GOT3 (cell line): Measurements from ENCODE around the gene KLC1.

Experiments used
- DNase-seq: peaks from one replicate; lab custom pipeline; 2025; ENCODE audit warnings: mixed read lengths; lab: John Stamatoyannopoulos, UW

The KLC1 gene

GRCh38 chr14:103721334-103722120, 92.5 kb downstream of the KLC1 start:
- DNase-seq: no peak

GRCh38 chr14:103723748-103724081, 94.7 kb downstream of the KLC1 start:
- DNase-seq: no peak

DNA sequence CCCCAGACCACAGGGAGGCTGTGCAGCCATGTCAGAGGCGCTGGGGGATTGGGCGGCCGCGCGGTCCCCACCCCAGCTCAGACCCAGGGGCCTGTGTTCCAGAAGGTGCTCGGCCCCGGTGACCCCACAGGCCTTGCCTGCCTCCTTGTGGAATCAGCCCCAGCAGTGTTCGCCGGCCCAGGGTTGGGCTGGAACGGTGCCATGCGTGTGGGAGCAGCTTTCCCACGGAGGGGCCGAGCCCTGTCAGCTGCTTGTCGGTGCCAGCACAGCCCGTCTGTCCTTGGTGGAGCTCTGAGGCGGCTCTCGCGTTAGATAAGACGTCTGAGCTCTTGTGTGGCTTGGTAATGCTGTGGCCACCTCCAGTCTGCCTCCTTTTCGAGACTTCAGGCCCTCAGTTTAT, 95.1 kb downstream of the KLC1 start:
- no peak for DNase-seq

DNA sequence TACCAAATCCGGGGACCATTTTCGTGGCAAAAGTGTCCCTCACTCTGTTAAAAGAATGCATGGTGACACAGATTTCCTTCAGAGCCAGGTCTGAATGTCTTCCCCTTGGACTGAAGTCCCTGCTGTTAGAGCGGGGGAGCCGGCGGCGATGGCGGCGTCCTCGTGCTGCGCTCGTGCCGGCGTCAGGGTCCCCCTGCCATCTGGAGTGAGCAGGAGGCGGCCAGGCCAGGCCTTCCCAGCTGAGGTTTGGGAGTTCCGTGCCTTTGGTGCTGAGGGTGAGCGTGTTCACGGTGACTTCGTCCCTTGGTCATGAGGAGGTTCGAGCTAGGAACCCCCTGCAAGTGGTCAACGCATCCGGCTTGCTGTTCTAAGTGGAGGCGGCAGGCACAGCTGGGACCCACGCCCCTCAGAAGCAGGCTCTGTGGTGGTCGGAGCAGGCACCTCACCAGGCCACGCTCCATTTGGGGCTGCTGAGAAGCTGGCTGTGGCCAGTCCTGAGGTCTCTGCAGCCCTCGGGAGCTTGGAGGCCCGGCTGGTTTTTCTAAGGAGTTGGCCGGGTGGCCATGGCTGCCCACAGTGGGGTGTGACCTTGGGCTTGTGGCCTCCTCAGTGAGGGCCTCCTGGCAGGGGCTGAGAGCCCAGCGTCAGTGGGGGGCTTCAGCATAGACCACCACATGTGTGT, 96.1 kb downstream of the KLC1 start:
- no peak for DNase-seq

GRCh38 chr14:103725739-103726395, 96.9 kb downstream of the KLC1 start:
- no peak for DNase-seq

DNA sequence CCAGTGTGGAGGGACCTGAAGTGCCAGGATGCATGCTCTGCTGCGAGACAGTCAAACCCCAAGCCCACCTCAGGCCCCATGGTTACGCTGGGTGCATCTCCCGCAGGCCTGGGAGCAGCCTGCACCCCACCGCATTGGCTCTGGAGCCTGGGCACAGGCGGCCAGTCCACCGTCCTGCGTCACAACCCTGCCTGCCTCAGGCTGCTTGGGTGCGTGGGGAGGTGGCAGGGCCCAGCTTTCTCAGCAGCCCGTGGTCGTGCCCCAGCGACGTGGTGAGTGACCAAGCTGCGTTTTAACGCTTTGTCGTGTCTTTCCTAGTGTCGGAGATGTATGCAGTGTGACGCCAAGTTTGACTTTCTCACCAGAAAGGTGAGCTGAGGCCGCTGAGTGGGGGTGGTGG, 97.5 kb downstream of the KLC1 start:
- DNase-seq: no peak

DNA sequence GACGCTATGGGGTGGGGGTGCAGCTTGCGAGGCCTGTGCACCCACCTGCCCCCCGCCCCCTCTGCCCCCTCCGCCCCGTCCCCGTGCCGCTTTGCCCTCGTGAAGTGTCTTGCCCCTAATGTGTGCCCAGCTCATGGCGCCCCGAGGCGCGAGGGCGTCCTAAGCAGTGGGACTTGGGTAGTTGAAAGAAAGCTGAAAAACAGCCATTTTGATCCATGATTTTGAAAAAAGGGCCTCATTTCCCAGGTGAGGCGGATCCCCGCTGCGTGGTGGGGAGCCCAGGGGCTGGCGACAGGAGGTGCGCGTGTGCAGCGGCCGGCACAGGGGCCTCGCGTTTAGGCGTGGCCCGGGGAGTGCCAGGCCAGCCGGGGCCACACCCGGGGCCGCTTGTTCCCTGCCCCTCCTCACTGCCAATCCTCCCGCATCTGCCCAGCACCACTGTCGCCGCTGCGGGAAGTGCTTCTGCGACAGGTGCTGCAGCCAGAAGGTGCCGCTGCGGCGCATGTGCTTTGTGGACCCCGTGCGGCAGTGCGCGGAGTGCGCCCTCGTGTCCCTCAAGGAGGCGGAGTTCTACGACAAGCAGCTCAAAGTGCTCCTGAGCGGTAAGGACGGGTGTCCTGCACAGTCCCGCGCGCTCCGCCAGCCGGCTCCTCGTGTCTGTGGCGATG, 98.4 kb downstream of the KLC1 start:
- no peak for DNase-seq

- DNase-seq: no peak
Observed at GRCh38 chr14:103728141-103728540, 99.1 kb downstream of the KLC1 start.

GRCh38 chr14:103728721-103729120, 99.7 kb downstream of the KLC1 start:
- DNase-seq: no peak

- no peak for DNase-seq
Observed at GRCh38 chr14:103729496-103730448, 100.8 kb downstream of the KLC1 start.

DNA sequence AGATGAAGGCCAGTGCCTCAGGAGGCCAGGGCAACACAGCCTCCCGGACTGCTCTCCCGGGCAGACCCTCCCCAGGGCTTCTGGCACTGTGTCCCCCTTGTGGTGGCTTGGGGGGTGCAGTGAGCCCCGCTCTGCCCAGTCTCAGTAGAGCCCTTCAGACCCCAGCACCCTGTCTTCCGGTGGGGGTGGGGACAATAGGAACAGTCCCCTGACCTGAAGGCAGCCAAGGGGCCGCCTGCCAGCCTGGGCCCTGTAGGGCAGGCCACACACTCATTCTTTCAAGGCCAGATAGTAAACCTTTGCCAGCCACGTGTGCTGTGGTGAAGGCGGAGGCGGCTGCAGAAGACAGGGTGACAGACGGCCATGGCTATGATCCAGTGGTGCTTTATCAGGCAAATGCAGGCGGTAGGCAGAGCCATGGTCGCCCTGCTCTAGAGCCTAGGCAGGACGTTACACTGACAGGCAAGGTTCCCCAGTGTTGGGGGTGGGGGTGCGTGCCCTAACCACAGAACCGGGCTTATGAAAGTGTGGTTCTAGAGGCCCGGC, 101.6 kb downstream of the KLC1 start:
- DNase-seq: no peak

DNA sequence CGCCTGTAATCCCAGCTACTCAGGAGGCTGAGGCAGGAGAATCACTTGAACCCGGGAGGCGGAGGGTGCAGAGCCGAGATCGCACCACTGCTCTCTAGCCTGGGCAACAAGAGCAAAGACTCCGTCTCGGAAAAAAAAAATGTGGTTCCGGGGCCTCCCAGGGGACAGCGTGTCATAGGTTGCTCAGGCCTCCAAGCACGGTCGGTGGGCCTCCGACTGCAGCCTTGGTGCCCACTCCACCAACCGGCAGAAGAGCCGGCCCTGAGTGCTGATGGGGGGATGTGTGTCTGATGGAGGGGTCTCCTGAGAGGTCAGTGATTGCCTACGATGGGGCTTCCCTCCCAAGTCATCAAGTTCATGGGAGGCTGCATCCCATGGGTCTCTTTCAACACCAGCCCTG, 102.5 kb downstream of the KLC1 start:
- no peak for DNase-seq

DNA sequence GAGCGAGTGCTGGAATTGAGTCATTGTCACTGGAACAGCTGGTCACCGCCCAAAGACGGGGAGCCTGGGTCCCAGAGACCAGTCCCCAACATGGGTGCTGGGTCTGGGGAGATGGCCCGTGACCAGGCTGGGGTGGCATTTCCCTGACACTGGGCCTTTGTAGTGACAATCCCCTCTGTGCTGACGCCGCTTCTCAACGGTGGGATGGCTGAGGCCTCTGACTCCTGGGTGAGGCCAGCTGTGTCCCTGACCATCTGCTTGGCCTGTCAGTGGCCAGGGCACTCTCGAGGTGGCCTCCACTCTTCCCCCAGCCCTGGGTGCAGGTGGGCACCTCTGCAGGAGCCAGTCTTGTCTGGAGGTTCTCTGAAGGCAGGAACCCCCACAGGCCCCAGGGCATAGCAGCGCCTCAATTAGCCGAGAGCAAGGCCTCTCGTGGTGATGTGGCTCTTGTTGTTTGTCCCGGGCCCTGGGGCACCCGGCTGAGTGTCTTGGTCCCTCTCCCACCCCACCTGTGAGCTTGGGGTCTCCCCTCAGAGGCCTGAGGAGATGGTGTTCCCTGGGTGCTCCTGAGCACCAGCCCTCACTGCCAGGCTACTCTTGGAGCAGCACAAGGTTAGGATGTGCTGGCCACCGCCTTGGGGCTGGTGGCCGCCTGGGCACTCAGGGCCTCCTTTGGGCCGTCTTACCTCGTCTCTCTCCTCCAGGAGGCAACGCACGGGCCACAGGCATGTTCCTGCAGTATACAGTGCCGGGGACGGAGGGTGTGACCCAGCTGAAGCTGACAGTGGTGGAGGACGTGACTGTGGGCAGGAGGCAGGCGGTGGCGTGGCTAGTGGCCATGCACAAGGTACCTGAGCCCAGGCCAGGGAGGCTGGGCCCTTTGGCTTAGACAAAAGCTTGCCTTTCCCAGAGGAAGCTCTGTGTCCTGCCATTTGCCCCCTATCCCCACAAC, 103.2 kb downstream of the KLC1 start:
- DNase-seq: no peak

- no peak for DNase-seq
Observed at GRCh38 chr14:103732868-103733620, 104.0 kb downstream of the KLC1 start.

- DNase-seq: no peak
Observed at GRCh38 chr14:103733651-103734050, 104.6 kb downstream of the KLC1 start.

DNA sequence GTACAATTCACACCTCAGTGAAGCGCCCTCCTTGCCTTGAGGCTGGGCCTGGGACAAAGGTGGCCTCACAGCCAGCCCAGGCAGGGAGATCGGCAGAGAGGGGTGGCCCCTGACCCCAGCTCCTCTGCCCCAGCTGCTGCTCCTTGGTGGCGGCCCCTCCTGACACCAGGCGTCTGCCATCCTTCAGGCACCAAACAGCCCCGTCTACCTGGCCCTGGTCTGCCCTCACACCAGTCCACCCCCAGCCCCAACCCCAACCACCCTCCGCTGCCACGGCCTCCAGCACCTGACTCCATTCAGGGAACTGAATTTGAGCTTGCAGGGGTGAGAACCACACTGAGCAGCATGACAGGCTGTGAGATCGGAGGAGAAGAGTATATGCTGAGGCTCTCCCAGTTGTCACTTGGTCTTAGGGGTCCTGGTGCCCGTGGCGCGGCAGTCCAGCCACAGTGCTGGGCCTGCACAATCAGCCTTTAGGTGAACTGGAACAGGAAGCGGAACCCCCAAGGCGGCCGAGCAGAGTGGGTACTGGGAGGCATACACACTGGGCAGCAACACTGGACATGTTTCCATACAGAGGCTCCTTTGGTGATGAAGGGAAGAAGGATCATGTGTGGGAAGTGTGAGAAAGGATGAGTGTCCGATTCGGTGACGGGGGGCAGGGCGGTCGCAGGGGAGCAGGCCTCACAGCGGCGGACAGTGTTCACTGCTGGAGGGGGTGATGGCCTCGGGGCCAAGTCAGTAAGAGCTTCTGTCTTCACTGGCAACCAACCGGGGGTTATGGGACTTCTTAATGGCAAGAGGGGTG, 105.3 kb downstream of the KLC1 start:
- DNase-seq: no peak

GRCh38 chr14:103735022-103735421, 106.0 kb downstream of the KLC1 start:
- DNase-seq: no peak

DNA sequence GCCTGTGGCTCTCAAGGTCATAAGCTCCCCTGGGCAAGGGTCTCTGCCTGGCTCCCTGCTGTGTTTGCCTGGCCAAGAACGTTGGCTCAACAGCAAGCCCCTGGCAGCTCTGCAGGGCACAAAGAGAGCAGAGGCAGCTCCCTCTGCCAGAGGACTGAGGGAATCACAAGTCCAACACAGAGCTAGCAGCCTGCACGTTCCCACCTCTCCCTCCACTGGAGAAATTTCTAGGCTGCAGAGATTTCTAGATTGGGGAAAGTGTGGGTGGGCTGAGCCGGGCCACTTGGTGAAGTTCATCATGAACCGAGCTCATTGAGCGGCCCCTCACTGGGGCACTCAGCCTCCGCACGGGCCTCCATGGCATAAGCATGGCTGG, 106.4 kb downstream of the KLC1 start:
- DNase-seq: no peak
